ENCODE data around the gene TSC22D2. TPM values are rescaled to one million over a fixed set of nuclear protein-coding genes. Genes with fewer than 3 reads are reported as not detected.

Gene TSC22D2
- total RNA-seq, 1 experiment from 2014 or later, result 26.5 TPM

DNA sequence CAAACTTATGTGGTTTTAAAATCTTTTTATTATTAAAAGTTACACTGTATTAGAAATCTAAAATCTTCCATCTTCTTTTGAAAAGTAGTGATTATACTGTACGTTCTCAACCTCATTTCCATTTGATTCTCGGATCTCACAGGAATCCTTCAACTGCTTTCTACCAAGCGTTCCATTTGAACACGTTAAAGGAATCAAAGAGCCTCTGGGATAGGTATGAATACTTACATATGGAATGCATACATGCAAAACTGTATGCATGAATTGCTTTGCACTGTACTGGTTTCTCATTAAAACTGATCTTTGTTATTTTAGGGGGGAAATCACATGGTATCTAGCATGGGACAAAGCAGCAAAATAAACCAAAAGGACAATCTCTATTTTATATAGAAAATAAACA lies 14.8 kb downstream of the TSC22D2 start:
- H3K4me1 ChIP-seq (ENCODE audit: insufficient read depth, low read length), result no peaks in the 10 kb centered on the region
- H3K4ac ChIP-seq (ENCODE audit: low read depth, low read length), result no peak overlapping the region
- H4K20me1 ChIP-seq (ENCODE audit: control insufficient read depth, insufficient read depth, insufficient read length), result no peaks in the 10 kb centered on the region
- no peak overlapping the region for H2BK5ac ChIP-seq (ENCODE audit: insufficient read length, low read length)
- DNase-seq, result no peak
- peaks cover 2% of the 10 kb centered on the region; the same call in 1 of the 2 replicates for H3K79me2 ChIP-seq (ENCODE audit: insufficient read depth, low read length)
- H3K9me3 Mint-ChIP-seq, result no peaks in the 10 kb centered on the region
- no peaks in the 10 kb centered on the region for H3K9me3 ChIP-seq (ENCODE audit: control insufficient read depth, low read depth, low read length)
- no peak overlapping the region for H3K18ac ChIP-seq (ENCODE audit: insufficient read length, low read depth, low read length)
- no peak overlapping the region for H4K8ac ChIP-seq (replicated peaks; ENCODE audit: insufficient read length, low read depth, low read length)
- WGBS (ENCODE audit: extremely low coverage, insufficient read length, low lambda C conversion rate), result no CpG with 5 or more reads among the region's 4 CpGs
- no peak overlapping the region for H2AFZ ChIP-seq (ENCODE audit: low read length)
- no peaks in the 10 kb centered on the region for H3K27me3 Mint-ChIP-seq (ENCODE audit: low read depth)
- no peak overlapping the region for H3K23ac ChIP-seq (ENCODE audit: insufficient read length, low read depth, low read length)
- H2BK120ac ChIP-seq (ENCODE audit: low read depth, low read length, poor library complexity, severe bottlenecking), result no peak overlapping the region
- H3K56ac ChIP-seq (ENCODE audit: insufficient read length, low read depth, low read length), result no peak overlapping the region
- no peaks in the 10 kb centered on the region; a peak in 1 of 7 replicates for H3K36me3 Mint-ChIP-seq (ENCODE audit: insufficient read depth in 1 of 3, low read depth in 3 of 3)
- no peak overlapping the region for H2BK15ac ChIP-seq (ENCODE audit: low read depth, low read length)
- no peak overlapping the region for H4K91ac ChIP-seq (ENCODE audit: insufficient read length, low read depth, low read length)
- H3K14ac ChIP-seq (ENCODE audit: insufficient read depth, low read length), result no peak overlapping the region
- TF ChIP-seq, protein P1, sequence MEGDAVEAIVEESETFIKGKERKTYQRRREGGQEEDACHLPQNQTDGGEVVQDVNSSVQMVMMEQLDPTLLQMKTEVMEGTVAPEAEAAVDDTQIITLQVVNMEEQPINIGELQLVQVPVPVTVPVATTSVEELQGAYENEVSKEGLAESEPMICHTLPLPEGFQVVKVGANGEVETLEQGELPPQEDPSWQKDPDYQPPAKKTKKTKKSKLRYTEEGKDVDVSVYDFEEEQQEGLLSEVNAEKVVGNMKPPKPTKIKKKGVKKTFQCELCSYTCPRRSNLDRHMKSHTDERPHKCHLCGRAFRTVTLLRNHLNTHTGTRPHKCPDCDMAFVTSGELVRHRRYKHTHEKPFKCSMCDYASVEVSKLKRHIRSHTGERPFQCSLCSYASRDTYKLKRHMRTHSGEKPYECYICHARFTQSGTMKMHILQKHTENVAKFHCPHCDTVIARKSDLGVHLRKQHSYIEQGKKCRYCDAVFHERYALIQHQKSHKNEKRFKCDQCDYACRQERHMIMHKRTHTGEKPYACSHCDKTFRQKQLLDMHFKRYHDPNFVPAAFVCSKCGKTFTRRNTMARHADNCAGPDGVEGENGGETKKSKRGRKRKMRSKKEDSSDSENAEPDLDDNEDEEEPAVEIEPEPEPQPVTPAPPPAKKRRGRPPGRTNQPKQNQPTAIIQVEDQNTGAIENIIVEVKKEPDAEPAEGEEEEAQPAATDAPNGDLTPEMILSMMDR (conservative IDR thresholded peaks at IDR 0.05), result no peak
- H4K5ac ChIP-seq (ENCODE audit: insufficient read length, low read depth, low read length), result no peak overlapping the region
- H3T11ph ChIP-seq (ENCODE audit: low read length), result no peak overlapping the region
- H2BK12ac ChIP-seq (ENCODE audit: insufficient read length, low read depth, low read length), result no peak overlapping the region
- H3K79me1 ChIP-seq (ENCODE audit: insufficient read depth, low read depth, low read length, poor library complexity, severe bottlenecking), result peaks cover 5% of the 10 kb centered on the region
- H2AK5ac ChIP-seq (ENCODE audit: insufficient read length, low read length), result no peak overlapping the region
- H3K4me2 ChIP-seq (ENCODE audit: insufficient read depth, insufficient read length, low read length), result no peak overlapping the region
- no peak overlapping the region for H3K27ac ChIP-seq (ENCODE audit: insufficient read length, low read depth, low read length)
- H3K9ac ChIP-seq (ENCODE audit: extremely low read depth, insufficient read length, low read length), result no peak overlapping the region
- no peaks in the 10 kb centered on the region for H3K27me3 ChIP-seq (ENCODE audit: insufficient read depth, low read length)
- no peak overlapping the region for H3K4me3 Mint-ChIP-seq
- H3K23me2 ChIP-seq (ENCODE audit: insufficient read length, low read depth, low read length, poor library complexity, severe bottlenecking), result no peaks in the 10 kb centered on the region
- H2BK20ac ChIP-seq (ENCODE audit: low read depth, low read length, poor library complexity, severe bottlenecking), result no peak overlapping the region
- peaks cover 27 to 28% of the 10 kb centered on the region in 2 experiments for H3K4me1 Mint-ChIP-seq
- H3K27ac Mint-ChIP-seq, result no peak overlapping the region

All from H9 (cell line).